Subcutaneous abdominal adipose tissue (tissue), 5 donors: ENCODE results near the gene NABP2.
A peak's percentile ranks its signal among the peaks of the same experiment; 100 is the strongest.

Source experiments
- H3K27ac ChIP-seq: one replicate; pipeline ENCODE4 v1.7.0; 2013; ENCODE audit warnings: low read depth, mild to moderate bottlenecking, inconsistent platforms, low read length, moderate library complexity
- H3K27me3 ChIP-seq, 5 donors: one replicate each; pipeline ENCODE4 v1.7.0; 2013; ENCODE audit warnings: low read length in 5 of 5, inconsistent platforms in 1 of 5; ENCODE audit not compliant: control insufficient read depth in 5 of 5, insufficient read depth in 4 of 5
- H3K36me3 ChIP-seq, 5 donors: one replicate each; pipeline ENCODE4 v1.7.0; 2013; ENCODE audit warnings: low read length in 5 of 5; ENCODE audit not compliant: control insufficient read depth in 5 of 5, insufficient read depth in 5 of 5
- H3K4me1 ChIP-seq, 5 donors: one replicate each; pipeline ENCODE4 v1.7.0; 2013; ENCODE audit warnings: low read length in 5 of 5, mild to moderate bottlenecking in 3 of 5, moderate library complexity in 1 of 5; ENCODE audit not compliant: control insufficient read depth in 5 of 5, insufficient read depth in 5 of 5
- H3K4me3 ChIP-seq, 5 donors: one replicate each; pipeline ENCODE4 v1.7.0; 2013; ENCODE audit warnings: low read length in 5 of 5, low read depth in 1 of 5
- H3K9ac ChIP-seq, 5 donors: one replicate each; pipeline ENCODE4 v1.7.0; 2013; ENCODE audit warnings: low read length in 5 of 5, mild to moderate bottlenecking in 4 of 5, moderate library complexity in 3 of 5
- H3K9me3 ChIP-seq, 5 donors: one replicate each; pipeline ENCODE4 v1.7.0; 2013; ENCODE audit warnings: low read length in 5 of 5; ENCODE audit not compliant: control insufficient read depth in 5 of 5
- donor health status: healthy.
- donor health status: healthy.
- donor health status: healthy.
- donor health status: healthy.
- donor health status: healthy.

Gene NABP2

DNA sequence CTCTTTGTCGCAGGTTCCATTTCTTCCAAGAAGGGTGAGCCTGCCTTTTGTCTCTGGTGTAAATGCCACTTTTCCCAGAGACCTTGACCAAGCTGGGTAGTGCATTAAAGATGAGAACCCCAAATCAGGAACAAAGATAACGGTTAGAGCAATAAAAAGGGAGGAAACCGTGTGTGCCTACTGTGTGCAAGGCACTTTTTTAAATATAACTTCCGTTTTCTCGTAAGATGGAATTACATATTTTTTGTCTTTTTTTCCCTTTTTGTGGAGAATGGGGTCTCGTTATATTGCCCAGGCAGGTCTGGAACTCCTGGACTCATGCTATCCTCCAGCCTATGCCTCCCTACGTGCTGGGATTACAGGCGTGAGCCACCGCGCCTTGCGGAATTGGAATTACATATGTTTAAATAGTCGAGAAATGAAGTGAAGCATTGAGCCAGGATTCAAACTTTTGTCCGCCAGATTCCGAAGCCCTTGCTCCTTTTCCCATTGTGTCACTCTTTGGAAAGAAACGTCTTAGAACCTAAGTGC, 506 bp upstream of the NABP2 start:
- H3K4me1 ChIP-seq, result peaks cover 8 to 51% (median 44%) of the 10 kb centered on the region in 5 donors
- H3K9ac ChIP-seq, result peak overlapping the region; percentile 46 to 69 (median 51)
- peak overlapping the region; percentile 99 for H3K27ac ChIP-seq
- H3K27me3 ChIP-seq, result no peaks in the 10 kb centered on the region
- peak overlapping the region; percentile 55 to 78 (median 70) for H3K4me3 ChIP-seq
- peaks cover 0 to 9% (median 3%) of the 10 kb centered on the region in 5 donors for H3K36me3 ChIP-seq
- no peaks in the 10 kb centered on the region for H3K9me3 ChIP-seq

DNA sequence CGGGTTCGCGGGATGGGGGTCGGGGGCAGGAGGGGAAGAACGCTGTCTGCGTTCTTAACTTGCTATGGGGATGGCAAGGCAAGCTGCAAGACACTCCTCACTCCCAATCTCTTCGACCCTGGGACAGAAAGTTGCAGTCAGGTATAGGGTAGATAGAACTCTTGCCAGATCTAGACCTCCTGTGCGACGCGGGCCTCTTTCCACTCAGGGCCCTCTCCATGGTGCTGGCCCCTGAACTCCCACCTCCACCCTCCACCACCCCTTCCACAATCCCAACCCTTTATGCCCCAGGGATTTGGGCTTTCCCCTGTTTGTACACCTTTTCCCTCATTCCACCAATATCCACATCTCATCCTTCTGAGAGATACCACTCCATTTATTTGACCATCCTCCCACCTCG, 812 bp downstream of the NABP2 start:
- Histone ChIP-seq H3K4me3 (peak overlapping the region in 4 of 5 donors; percentile 70 to 84 (median 76)), H3K27me3 (no peaks in the 10 kb centered on the region), H3K36me3 (peaks cover 0 to 14% (median 6%) of the 10 kb centered on the region in 5 donors), H3K9ac (peak overlapping the region in 4 of 5 donors; percentile 56 to 84 (median 81)), H3K27ac (peak overlapping the region; percentile 46), H3K9me3 (no peaks in the 10 kb centered on the region), H3K4me1 (peaks cover 8 to 46% (median 40%) of the 10 kb centered on the region in 5 donors)

DNA sequence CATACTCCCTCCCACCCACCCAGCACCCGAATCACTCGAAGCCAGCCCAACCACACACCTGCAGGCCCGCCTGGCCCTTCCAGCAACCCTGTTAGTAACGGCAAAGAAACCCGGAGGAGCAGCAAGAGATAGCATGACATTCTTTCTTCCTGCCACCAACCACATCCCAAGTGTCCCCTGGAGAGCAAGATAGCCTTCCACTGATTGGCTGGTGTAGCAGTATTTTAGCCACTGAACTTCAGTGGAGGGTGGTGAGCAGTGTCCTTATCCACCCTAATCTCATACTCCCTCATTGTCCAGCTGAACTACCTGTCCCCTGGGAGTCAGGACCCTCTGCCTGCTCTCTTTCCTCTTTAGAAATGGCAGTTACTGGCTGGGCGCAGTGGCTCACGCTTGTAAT, 4.9 kb downstream of the NABP2 start:
- Histone ChIP-seq H3K9me3 (no peaks in the 10 kb centered on the region), H3K4me3 (no peak overlapping the region), H3K4me1 (peaks cover 2 to 10% (median 9%) of the 10 kb centered on the region in 5 donors), H3K27me3 (no peaks in the 10 kb centered on the region), H3K27ac (no peak overlapping the region), H3K36me3 (peaks cover 0 to 14% (median 6%) of the 10 kb centered on the region in 5 donors), H3K9ac (no peak overlapping the region)

DNA sequence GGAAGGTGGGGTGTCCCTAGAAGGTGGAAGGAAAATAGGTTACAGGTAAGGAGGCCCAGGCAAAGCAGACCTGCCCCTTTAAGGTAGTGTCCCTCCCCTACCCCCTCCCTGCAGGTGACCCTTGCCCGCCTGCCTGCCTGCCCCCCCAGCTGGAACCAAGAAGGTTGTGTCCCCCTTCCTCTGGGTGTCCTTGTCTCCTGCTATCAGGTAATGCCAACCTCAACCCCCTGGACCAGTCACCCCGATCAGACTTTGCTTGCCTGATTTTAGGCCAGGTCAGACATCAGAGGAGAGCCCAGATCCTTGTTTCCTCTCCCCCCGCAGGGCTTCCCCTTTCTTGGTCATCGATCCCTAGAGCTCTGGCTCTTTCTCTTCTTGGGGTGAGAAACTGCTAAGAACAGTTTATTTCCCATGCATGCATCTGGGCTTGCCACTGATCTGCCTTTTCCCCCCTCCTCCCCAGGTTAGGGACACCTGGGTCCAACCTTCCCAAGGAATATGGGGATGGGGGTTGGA, 5.8 kb downstream of the NABP2 start, which contains the start of gene SLC39A5:
SLC39A5 (plus strand) TSS at position 136 of the 516 bp plus-strand sequence. CDS start 1,224 bp downstream, outside the sequence.
- no peak within 1 kb of the TSS for H3K4me3 ChIP-seq
- H3K9ac ChIP-seq, result peak within 1 kb of the TSS in 1 of 5 donors; percentile 25

GRCh38 chr12:56230432-56231183, 6.5 kb downstream of the NABP2 start:
- Histone ChIP-seq H3K4me1 (no peaks in the 10 kb centered on the region), H3K27ac (no peak overlapping the region), H3K36me3 (peaks cover 0 to 14% (median 6%) of the 10 kb centered on the region in 5 donors), H3K9ac (peak overlapping the region in 1 of 5 donors; percentile 25), H3K4me3 (no peak overlapping the region), H3K27me3 (no peaks in the 10 kb centered on the region), H3K9me3 (no peaks in the 10 kb centered on the region)

More for the DNA sequence above, 5.8 kb downstream of the NABP2 start, which contains the start of gene SLC39A5:
- Histone ChIP-seq H3K4me1 (peaks cover 0 to 3% (median 2%) of the 10 kb centered on the region in 5 donors), H3K27me3 (no peaks in the 10 kb centered on the region), H3K36me3 (peaks cover 0 to 14% (median 6%) of the 10 kb centered on the region in 5 donors), H3K9me3 (no peaks in the 10 kb centered on the region), H3K27ac (no peak within 1 kb of the TSS)

GRCh38 chr12:56231184-56231582, 7.0 kb downstream of the NABP2 start:
- Histone ChIP-seq H3K27me3 (no peaks in the 10 kb centered on the region), H3K36me3 (peaks cover 0 to 15% (median 8%) of the 10 kb centered on the region in 5 donors), H3K9ac (peak overlapping the region in 1 of 5 donors; percentile 25), H3K4me3 (no peak overlapping the region), H3K27ac (no peak overlapping the region), H3K9me3 (no peaks in the 10 kb centered on the region), H3K4me1 (no peaks in the 10 kb centered on the region)

DNA sequence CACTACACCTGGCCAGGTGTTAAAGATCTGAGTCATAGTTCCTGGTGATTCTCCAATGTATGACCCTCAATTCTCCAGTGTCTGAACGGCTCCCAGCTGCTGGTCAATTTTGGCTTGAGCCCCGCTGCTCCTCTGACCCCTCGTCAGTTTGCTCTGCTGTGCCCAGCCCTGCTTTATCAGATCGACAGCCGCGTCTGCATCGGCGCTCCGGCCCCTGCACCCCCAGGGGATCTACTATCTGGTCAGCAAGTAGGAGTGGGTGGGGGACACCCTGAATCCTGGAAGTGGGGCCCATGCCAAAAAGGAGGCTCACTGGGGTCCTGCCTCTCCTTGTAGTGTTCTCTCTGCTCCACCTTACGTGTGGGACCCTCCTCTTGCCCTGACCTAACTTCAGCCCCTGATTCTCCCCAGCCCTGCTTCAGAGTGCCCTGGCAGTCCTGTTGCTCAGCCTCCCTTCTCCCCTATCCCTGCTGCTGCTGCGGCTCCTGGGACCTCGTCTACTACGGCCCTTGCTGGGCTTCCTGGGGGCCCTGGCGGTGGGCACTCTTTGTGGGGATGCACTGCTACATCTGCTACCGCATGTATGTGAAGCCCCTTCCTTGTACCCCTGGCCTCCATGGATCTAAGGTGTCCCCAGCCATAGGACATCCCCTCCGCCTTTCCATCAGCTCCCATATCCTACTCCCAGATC, 10.7 kb downstream of the NABP2 start:
- H3K4me3 ChIP-seq, result no peak overlapping the region
- no peaks in the 10 kb centered on the region for H3K27me3 ChIP-seq
- H3K4me1 ChIP-seq, result no peaks in the 10 kb centered on the region
- peaks cover 0 to 38% (median 32%) of the 10 kb centered on the region in 5 donors for H3K36me3 ChIP-seq
- no peaks in the 10 kb centered on the region for H3K9me3 ChIP-seq
- H3K27ac ChIP-seq, result no peak overlapping the region
- no peak overlapping the region for H3K9ac ChIP-seq

GRCh38 chr12:56236091-56236490, 11.9 kb downstream of the NABP2 start:
- peaks cover 0 to 48% (median 42%) of the 10 kb centered on the region in 5 donors for H3K36me3 ChIP-seq
- no peaks in the 10 kb centered on the region for H3K9me3 ChIP-seq
- H3K27ac ChIP-seq, result no peak overlapping the region
- H3K9ac ChIP-seq, result no peak overlapping the region
- no peaks in the 10 kb centered on the region for H3K27me3 ChIP-seq
- H3K4me3 ChIP-seq, result no peak overlapping the region
- H3K4me1 ChIP-seq, result no peaks in the 10 kb centered on the region

DNA sequence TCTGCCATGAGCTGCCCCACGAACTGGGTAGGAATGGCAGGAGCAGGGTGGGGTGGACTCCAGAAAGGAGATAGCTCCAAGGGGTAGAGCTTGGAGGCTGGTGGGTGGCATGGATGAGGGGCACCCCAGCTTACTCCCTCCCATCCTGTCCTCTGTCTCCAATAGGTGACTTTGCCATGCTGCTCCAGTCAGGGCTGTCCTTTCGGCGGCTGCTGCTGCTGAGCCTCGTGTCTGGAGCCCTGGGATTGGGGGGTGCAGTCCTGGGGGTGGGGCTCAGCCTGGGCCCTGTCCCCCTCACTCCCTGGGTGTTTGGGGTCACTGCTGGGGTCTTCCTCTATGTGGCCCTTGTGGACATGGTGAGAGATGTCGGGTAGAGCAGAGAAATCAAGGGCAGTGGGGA, 12.8 kb downstream of the NABP2 start:
- Histone ChIP-seq H3K9me3 (no peaks in the 10 kb centered on the region), H3K4me1 (no peaks in the 10 kb centered on the region), H3K4me3 (no peak overlapping the region), H3K27ac (no peak overlapping the region), H3K27me3 (no peaks in the 10 kb centered on the region), H3K36me3 (peaks cover 0 to 57% (median 51%) of the 10 kb centered on the region in 5 donors), H3K9ac (no peak overlapping the region)
